GM12892 (cell line): ENCODE results near the gene NQO2.
A peak's percentile ranks its signal among the peaks of the same experiment; 100 is the strongest.
"Not testable (repeated sequence)": the region's sequence is repeated elsewhere in the genome, so short reads cannot be mapped to it uniquely, and the experiment has no call there.

ENCODE experiments used
- DNase-seq: peaks from one replicate; pipeline ENCODE4 v3.0.0; 2011; ENCODE audit not compliant: insufficient read length
- FAIRE-seq: peaks from 2 replicates; lab custom pipeline; 2011; peaks lifted over from hg19 to GRCh38; lab: Jason Lieb, UNC
- POLR2A ChIP-seq: IDR thresholded peaks from 2 replicates; pipeline ENCODE4 v1.6.1; 2011; ENCODE audit warnings: low read depth, low read length, control low read depth
- POLR2AphosphoS5 ChIP-seq: IDR thresholded peaks from 2 replicates; pipeline ENCODE4 v1.6.1; 2011; ENCODE audit warnings: low read depth, low read length, control low read depth
- TAF1 ChIP-seq: IDR thresholded peaks from 2 replicates; pipeline ENCODE4 v1.6.1; 2011; ENCODE audit warnings: low read depth, mild to moderate bottlenecking, control low read depth, low read length, borderline replicate concordance

The NQO2 gene

GRCh38 chr6:3057063-3057770 is 57.5 kb downstream of the NQO2 start:
- no peak for TF ChIP-seq TAF1
- no peak for TF ChIP-seq POLR2AphosphoS5
- TF ChIP-seq POLR2A = no peak
- DNase-seq = no peak
- FAIRE-seq = no peak

GRCh38 chr6:3058957-3059356 is 59.3 kb downstream of the NQO2 start:
- FAIRE-seq (no peak), DNase-seq (no peak)
- TF ChIP-seq TAF1 (no peak), POLR2A (no peak), POLR2AphosphoS5 (no peak)

GRCh38 chr6:3060092-3060491 is 60.4 kb downstream of the NQO2 start:
- FAIRE-seq = not testable (repeated sequence)

GRCh38 chr6:3061501-3061941 is 61.8 kb downstream of the NQO2 start:
- FAIRE-seq (no peak), DNase-seq (no peak)
- TF ChIP-seq POLR2A = no peak
- TF ChIP-seq POLR2AphosphoS5 = no peak
- TF ChIP-seq TAF1 = no peak

More at GRCh38 chr6:3060092-3060491, 60.4 kb downstream of the NQO2 start:
- not testable (repeated sequence) for DNase-seq

GRCh38 chr6:3063340-3063732 is 63.6 kb downstream of the NQO2 start:
- FAIRE-seq = peak; percentile 30

GRCh38 chr6:3063733-3064700 is 64.3 kb downstream of the NQO2 start:
- DNase-seq (peak; percentile 80), FAIRE-seq (peak; percentile 36)
- peak; percentile 87 for TF ChIP-seq POLR2A
- TF ChIP-seq POLR2AphosphoS5 = peak; percentile 78
- TF ChIP-seq TAF1 = no peak

More at GRCh38 chr6:3063340-3063732, 63.6 kb downstream of the NQO2 start:
- DNase-seq = not testable (repeated sequence)

GRCh38 chr6:3068329-3069214 is 68.9 kb downstream of the NQO2 start, which contains the start of gene RIPK1:
RIPK1 (plus strand) TSS chr6:3068494; CDS start chr6:3076824, 8,330 bp downstream.
- FAIRE-seq (peak; percentile 88), DNase-seq (peak; percentile 93)
- no peak; the same call in 1 of the 2 replicates for TF ChIP-seq TAF1
- TF ChIP-seq POLR2A = peak; percentile 73
- TF ChIP-seq POLR2AphosphoS5 = peak; percentile 80
